Brain microvascular endothelial cell (primary cell): ENCODE data around the gene PPP1R13B.

Source experiments
- DNase-seq: peaks from one replicate; pipeline ENCODE4 v3.0.0-alpha.2; 2020
- H3K27ac ChIP-seq: fragments of 250-450 bp; sonication (Bioruptor Pico); 2 replicates; pipeline ENCODE4 v1.5.1; 2020; ENCODE audit warnings: mild to moderate bottlenecking, moderate library complexity
- H3K27me3 ChIP-seq: fragments of 250-450 bp; sonication (Bioruptor Pico); replicated peaks from 2 replicates; pipeline ENCODE4 v1.5.1; 2020; ENCODE audit warnings: mild to moderate bottlenecking
- H3K36me3 ChIP-seq: fragments of 250-450 bp; sonication (Bioruptor Pico); replicated peaks from 2 replicates; pipeline ENCODE4 v1.5.1; 2020; ENCODE audit warnings: mild to moderate bottlenecking
- H3K4me3 ChIP-seq: 2 replicates; pipeline ENCODE4 v1.5.1; 2011; ENCODE audit warnings: low read depth, mild to moderate bottlenecking, control low read depth, low read length, moderate library complexity
- CTCF ChIP-seq: IDR thresholded peaks from 2 replicates; pipeline ENCODE4 v1.5.1; 2011; ENCODE audit warnings: low read depth, mild to moderate bottlenecking, moderate library complexity, low read length, control low read depth, inconsistent platforms; ENCODE audit errors: missing control alignments
- in situ Hi-C: cut with HindIII; loops from 2 replicates; pipeline ENCODE4 v1.10.0; 2017; ENCODE audit warnings: low sequenced_read_pairs, low pct_ligation_motif_present

The PPP1R13B gene

GRCh38 chr14:103857256-103857655 lies 9.9 kb upstream of the PPP1R13B start:
- H3K27ac ChIP-seq: no peak overlapping the region
- TF ChIP-seq CTCF: no peak
- in situ Hi-C loops: no loop called here
- no peak for DNase-seq
- no peak overlapping the region for H3K4me3 ChIP-seq
- H3K27me3 ChIP-seq: no peaks in the 10 kb centered on the region
- H3K36me3 ChIP-seq: no peaks in the 10 kb centered on the region

GRCh38 chr14:103856607-103857006 lies 9.2 kb upstream of the PPP1R13B start:
- H3K27ac ChIP-seq: no peak overlapping the region
- no peaks in the 10 kb centered on the region for H3K27me3 ChIP-seq
- H3K36me3 ChIP-seq: no peaks in the 10 kb centered on the region
- DNase-seq: no peak
- no peak for TF ChIP-seq CTCF
- no peak overlapping the region for H3K4me3 ChIP-seq
- in situ Hi-C loops: no loop called here

DNA sequence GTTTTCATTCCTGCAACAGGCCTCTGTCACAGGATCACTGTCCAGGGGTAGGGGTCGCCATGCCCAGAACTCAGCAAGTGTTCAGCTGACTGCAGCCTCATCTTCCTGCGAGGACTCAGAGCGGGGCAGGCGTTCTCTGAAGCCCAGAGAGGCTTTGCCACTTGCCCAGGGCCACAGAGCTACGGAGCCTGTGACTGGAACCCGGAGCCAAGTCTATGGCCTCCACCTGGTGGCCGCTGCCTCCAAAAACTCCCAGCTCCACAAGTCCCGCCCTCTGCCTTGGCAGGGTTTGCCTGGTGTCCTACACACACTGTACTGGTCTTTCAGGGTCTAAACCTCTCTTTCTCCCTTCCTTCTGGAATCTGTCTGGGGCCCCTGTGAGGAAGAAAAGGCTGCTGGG lies 8.7 kb upstream of the PPP1R13B start:
- no peak for TF ChIP-seq CTCF
- H3K4me3 ChIP-seq: no peak overlapping the region
- no peaks in the 10 kb centered on the region for H3K36me3 ChIP-seq
- no peak for DNase-seq
- H3K27me3 ChIP-seq: no peaks in the 10 kb centered on the region
- H3K27ac ChIP-seq: no peak overlapping the region
- in situ Hi-C loops: no loop called here

GRCh38 chr14:103855734-103856095 lies 8.3 kb upstream of the PPP1R13B start:
- Histone ChIP-seq H3K4me3 (no peak overlapping the region), H3K27ac (no peak overlapping the region), H3K27me3 (no peaks in the 10 kb centered on the region), H3K36me3 (no peaks in the 10 kb centered on the region)
- in situ Hi-C loops: no loop called here
- no peak for TF ChIP-seq CTCF
- no peak for DNase-seq

GRCh38 chr14:103854822-103855733 lies 7.7 kb upstream of the PPP1R13B start:
- H3K27ac ChIP-seq: no peak overlapping the region
- DNase-seq: no peak

More at GRCh38 chr14:103854822-103855733, 7.7 kb upstream of the PPP1R13B start:
- in situ Hi-C loops: no loop called here
- Histone ChIP-seq H3K27me3 (no peaks in the 10 kb centered on the region), H3K4me3 (no peak overlapping the region), H3K36me3 (no peaks in the 10 kb centered on the region)
- TF ChIP-seq CTCF: no peak
